Measurements from ENCODE around the gene FLT1.

DNA sequence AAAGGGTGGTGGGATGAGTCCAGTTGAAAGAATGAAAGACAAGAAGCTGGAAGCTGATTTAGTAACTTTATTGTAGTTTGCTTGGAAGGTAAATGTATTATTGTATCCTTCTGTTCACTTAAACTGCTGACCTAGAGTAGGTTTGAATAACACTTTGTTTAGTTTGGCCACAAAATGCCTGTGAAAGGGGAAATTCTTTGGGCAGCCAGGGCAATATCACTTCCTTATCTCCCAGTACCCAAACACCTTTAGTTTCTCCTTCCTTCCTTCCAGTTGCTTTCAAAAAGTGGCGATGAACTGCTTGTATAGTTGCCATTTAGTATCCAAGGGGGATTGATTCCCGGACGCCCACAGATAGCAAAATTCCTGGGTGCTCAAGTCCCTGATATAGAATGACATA lies 236.5 kb downstream of the FLT1 start:
- TF ChIP-seq POLR2A (IDR thresholded peaks at IDR 0.05): no peak
- TF ChIP-seq, protein P1, sequence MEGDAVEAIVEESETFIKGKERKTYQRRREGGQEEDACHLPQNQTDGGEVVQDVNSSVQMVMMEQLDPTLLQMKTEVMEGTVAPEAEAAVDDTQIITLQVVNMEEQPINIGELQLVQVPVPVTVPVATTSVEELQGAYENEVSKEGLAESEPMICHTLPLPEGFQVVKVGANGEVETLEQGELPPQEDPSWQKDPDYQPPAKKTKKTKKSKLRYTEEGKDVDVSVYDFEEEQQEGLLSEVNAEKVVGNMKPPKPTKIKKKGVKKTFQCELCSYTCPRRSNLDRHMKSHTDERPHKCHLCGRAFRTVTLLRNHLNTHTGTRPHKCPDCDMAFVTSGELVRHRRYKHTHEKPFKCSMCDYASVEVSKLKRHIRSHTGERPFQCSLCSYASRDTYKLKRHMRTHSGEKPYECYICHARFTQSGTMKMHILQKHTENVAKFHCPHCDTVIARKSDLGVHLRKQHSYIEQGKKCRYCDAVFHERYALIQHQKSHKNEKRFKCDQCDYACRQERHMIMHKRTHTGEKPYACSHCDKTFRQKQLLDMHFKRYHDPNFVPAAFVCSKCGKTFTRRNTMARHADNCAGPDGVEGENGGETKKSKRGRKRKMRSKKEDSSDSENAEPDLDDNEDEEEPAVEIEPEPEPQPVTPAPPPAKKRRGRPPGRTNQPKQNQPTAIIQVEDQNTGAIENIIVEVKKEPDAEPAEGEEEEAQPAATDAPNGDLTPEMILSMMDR (IDR thresholded peaks at IDR 0.05): no peak

Data from heart left ventricle (tissue), 13 donors.